Adrenal gland (tissue), 12 donors: Measurements from ENCODE around the gene ERF. TPM values are rescaled to one million over a fixed set of nuclear protein-coding genes. Genes with fewer than 3 reads are reported as not detected.

Source experiments
- DNase-seq, 7 donors: peaks; one replicate each; pipeline ENCODE4 v3.0.0-alpha.2; 2019 to 2020
- H3K27ac ChIP-seq, 5 donors: fragments of 200-600 bp; sonication (generic) in 4 of 5; 1 replicate in 3 of 5; 2 replicates in 2 of 5; pipeline versions ENCODE4 v1.5.1 to v1.8.0; 2016 to 2020; ENCODE audit warnings: mild to moderate bottlenecking in 1 of 5
- H3K27me3 ChIP-seq: fragments of 200-600 bp; 2 replicates; pipeline ENCODE4 v1.8.0; 2021
- H3K36me3 ChIP-seq, 2 donors: fragments of 200-600 bp; replicated peaks in 1 of 2; 1 replicate in 1 of 2; 2 replicates in 1 of 2; pipeline versions ENCODE4 v1.5.1 to v1.8.0; 2018 to 2022
- H3K4me1 ChIP-seq, 2 donors: fragments of 200-600 bp; replicated peaks in 1 of 2; 1 replicate in 1 of 2; 2 replicates in 1 of 2; pipeline versions ENCODE4 v1.5.1 to v1.8.0; 2018 to 2021
- H3K4me3 ChIP-seq, 4 donors: fragments of 200-600 bp; sonication (generic) in 3 of 4; one replicate each; pipeline ENCODE4 v1.5.1; 2016 to 2018
- H3K9me3 ChIP-seq, 3 donors: fragments of 200-600 bp; sonication (generic) in 1 of 3; replicated peaks in 1 of 3; 1 replicate in 2 of 3; 2 replicates in 1 of 3; pipeline versions ENCODE4 v1.5.1 to v1.8.0; 2016 to 2021
- POLR2A ChIP-seq, 2 donors: fragments of 450-650 bp; IDR thresholded peaks; one replicate each; pipeline ENCODE4 v1.6.1; 2017; ENCODE audit warnings: antibody characterized with exemption in 2 of 2, mild to moderate bottlenecking in 2 of 2, moderate library complexity in 1 of 2
- WGBS, 4 donors: extraction: QIAGEN DNeasy Blood & Tissue Kit in 2 of 4; methylation state at CpG; one replicate each; pipeline versions ENCODE4 v1.1.5 to v1.1.7; 2013 to 2017; 5-methylcytosine and 5-hydroxymethylcytosine counted together
- intact Hi-C, 2 donors: fragments of 100-400 bp; cut with DNase I; formaldehyde crosslinking; loops; one replicate each; pipeline versions ENCODE4 v1.14.1 to v1.15.0; 2022 to 2023
- polyA plus RNA-seq, 3 donors: library from polyadenylated mRNA; stranded (reverse); fragments of 200-250 nt in 2 of 3; fragments of 350-450 nt in 1 of 3; fragmentation: Illumina TruSeq in 1 of 3; extraction: RNeasy Lipid Tissue Mini Kit (QIAGEN cat#74804) in 1 of 3; gene quantifications; one replicate each; pipeline ENCODE4 v1.2.3, GENCODE V29; 2013 to 2014
- total RNA-seq, 9 donors: library from RNA; depleted of rRNA in 4 of 9; stranded (reverse); fragments of >200 nt in 4 of 9; fragments of 120-200 nt in 1 of 9; fragmentation: NEBNext Ultra II Directional in 1 of 9; extraction: Animal tissue kit (Norgen Biotek cat#: 25700) in 1 of 9; gene quantifications; one replicate each; pipeline versions ENCODE4 v1.1.0 to v1.2.4, GENCODE V29; 2013 to 2023
- TF ChIP-seq, protein P1 (sequence below), 6 experiments: fragments of 450-650 bp in 4 of 6; fragments of 200-600 bp in 2 of 6; sonication (generic) in 1 of 6; IDR thresholded peaks; 1 replicate in 5 of 6; 2 replicates in 1 of 6; pipeline versions ENCODE4 v1.5.1 to v1.8.0; 2016 to 2021; ENCODE audit warnings: antibody characterized with exemption in 6 of 6, mild to moderate bottlenecking in 2 of 6, moderate library complexity in 1 of 6
- donor health status: healthy with polysubstance abuse.
- donor health status: Bipolar disorder and iron deficiency.
- donor health status: DM: yes; HTN: yes; CAD: no.
- donor health status: DM: no; HTN: no; CAD: no.
- donor health status: DM: no; HTN: no; CAD: no.
- donor health status: DM: yes; HTN: yes; CAD: no.

Gene ERF
- total and polyA plus RNA-seq, 12 donors, result 11.4 to 147 (median 52.4) TPM

- peaks cover 0 to 73% of the 10 kb centered on the region in 2 donors for H3K36me3 ChIP-seq
- DNase-seq, result peak in 1 of 7 donors; percentile 26
- WGBS, 4 donors, result 85 to 89% (median 86%) methylated on average over 3 to 14 of the region's 14 CpGs
- H3K4me1 ChIP-seq, result no peaks in the 10 kb centered on the region
- no peak for TF ChIP-seq POLR2A (IDR thresholded peaks at IDR 0.05)
- TF ChIP-seq, protein P1, sequence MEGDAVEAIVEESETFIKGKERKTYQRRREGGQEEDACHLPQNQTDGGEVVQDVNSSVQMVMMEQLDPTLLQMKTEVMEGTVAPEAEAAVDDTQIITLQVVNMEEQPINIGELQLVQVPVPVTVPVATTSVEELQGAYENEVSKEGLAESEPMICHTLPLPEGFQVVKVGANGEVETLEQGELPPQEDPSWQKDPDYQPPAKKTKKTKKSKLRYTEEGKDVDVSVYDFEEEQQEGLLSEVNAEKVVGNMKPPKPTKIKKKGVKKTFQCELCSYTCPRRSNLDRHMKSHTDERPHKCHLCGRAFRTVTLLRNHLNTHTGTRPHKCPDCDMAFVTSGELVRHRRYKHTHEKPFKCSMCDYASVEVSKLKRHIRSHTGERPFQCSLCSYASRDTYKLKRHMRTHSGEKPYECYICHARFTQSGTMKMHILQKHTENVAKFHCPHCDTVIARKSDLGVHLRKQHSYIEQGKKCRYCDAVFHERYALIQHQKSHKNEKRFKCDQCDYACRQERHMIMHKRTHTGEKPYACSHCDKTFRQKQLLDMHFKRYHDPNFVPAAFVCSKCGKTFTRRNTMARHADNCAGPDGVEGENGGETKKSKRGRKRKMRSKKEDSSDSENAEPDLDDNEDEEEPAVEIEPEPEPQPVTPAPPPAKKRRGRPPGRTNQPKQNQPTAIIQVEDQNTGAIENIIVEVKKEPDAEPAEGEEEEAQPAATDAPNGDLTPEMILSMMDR (IDR thresholded peaks at IDR 0.05), result no peak
- no peaks in the 10 kb centered on the region for H3K9me3 ChIP-seq
- no peaks in the 10 kb centered on the region for H3K27me3 ChIP-seq
- no peak overlapping the region for H3K27ac ChIP-seq
- intact Hi-C loops, result loop anchor here (5.0 kb wide), 1 partner anchor 46 kb away; no protein-coding TSS in a partner anchor
- no peak overlapping the region for H3K4me3 ChIP-seq
These were observed 38.0 kb upstream of the ERF start for GRCh38 chr19:42292963-42293362.

DNA sequence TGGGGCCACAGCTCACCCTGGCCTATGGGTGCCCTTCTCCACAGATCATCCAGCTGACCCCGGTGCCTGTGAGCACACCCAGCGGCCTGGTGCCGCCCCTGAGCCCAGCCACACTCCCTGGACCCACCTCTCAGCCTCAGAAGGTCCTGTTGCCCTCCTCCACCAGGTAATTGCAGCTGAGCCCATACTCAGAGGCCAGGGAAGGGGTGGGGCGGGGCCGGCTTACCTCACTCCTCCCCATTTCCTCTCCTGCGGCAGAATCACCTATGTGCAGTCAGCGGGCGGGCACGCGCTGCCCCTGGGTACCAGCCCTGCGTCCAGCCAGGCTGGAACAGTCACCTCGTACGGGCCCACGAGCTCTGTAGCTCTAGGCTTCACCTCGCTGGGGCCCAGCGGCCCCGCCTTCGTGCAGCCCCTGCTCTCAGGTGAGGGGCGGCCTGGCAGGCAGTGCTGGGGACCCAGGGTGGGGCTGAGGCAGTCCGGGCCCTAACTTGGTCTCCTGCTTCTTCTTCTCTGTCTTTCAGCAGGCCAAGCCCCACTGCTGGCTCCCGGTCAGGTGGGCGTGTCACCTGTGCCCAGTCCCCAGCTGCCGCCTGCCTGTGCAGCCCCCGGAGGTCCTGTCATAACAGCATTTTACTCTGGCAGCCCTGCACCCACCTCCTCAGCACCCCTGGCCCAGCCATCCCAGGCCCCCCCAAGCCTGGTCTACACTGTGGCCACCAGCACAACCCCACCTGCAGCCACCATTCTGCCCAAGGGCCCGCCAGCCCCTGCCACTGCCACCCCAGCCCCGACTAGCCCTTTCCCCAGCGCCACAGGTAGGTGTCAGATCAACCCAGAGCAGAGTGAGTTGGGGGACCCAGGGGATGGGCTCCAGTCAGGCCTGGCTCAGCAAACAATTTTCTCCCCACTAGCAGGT lies 37.4 kb upstream of the ERF start:
- peak in 1 of 7 donors; percentile 17 for DNase-seq
- Histone ChIP-seq H3K4me3 (no peak overlapping the region), H3K9me3 (no peaks in the 10 kb centered on the region), H3K36me3 (peaks cover 0 to 80% of the 10 kb centered on the region in 2 donors), H3K27me3 (no peaks in the 10 kb centered on the region), H3K4me1 (no peaks in the 10 kb centered on the region), H3K27ac (no peak overlapping the region)
- intact Hi-C loops, result loop anchor here (5.0 kb wide), 1 partner anchor 45 kb away; no protein-coding TSS in a partner anchor
- WGBS, 4 donors, result 85 to 94% (median 92%) methylated on average over 13 to 27 of the region's 27 CpGs
- TF ChIP-seq POLR2A (IDR thresholded peaks at IDR 0.05), result no peak
- TF ChIP-seq, protein P1 (IDR thresholded peaks at IDR 0.05), result no peak

DNA sequence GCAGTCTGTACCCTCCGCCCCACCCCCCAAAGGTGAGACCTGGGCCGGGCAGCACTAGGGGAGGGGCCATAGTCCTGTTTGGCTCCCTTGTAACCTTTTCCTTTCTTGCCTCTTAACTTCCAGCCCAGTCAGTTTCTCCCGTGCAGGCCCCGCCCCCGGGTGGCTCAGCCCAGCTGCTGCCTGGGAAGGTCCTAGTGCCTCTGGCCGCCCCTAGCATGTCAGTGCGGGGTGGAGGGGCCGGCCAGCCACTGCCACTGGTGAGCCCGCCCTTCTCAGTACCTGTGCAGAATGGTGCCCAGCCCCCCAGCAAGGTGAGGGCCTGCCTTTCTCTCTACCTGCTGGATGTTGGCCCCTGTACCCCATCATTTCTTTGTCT lies 36.5 kb upstream of the ERF start:
- TF ChIP-seq POLR2A (IDR thresholded peaks at IDR 0.05), result no peak
- TF ChIP-seq, protein P1 (IDR thresholded peaks at IDR 0.05), result no peak
- peak in 2 of 7 donors; percentile 25 to 27 for DNase-seq
- H3K9me3 ChIP-seq, result no peaks in the 10 kb centered on the region
- H3K4me1 ChIP-seq, result peaks cover 5 to 6% of the 10 kb centered on the region in 2 donors
- H3K27ac ChIP-seq, result no peak overlapping the region
- H3K4me3 ChIP-seq, result no peak overlapping the region
- intact Hi-C loops, result loop anchor here (5.0 kb wide), 1 partner anchor 44 kb away; no protein-coding TSS in a partner anchor
- peaks cover 0 to 85% of the 10 kb centered on the region in 2 donors for H3K36me3 ChIP-seq
- 62 to 67% (median 63%) methylated on average over 9 of the region's 9 CpGs for WGBS, 4 donors
- no peaks in the 10 kb centered on the region for H3K27me3 ChIP-seq
